ENCODE data around the gene TMPRSS4. TPM values are rescaled to one million over a fixed set of nuclear protein-coding genes. Genes with fewer than 3 reads are reported as not detected.

Gene TMPRSS4
- total and polyA plus RNA-seq, 2 of the 13 experiments (the other 11 are each of a cell fraction or from before 2014, with no cell fraction given) = 0.32 TPM; not detected in 1

GRCh38 chr11:118050208-118050891 is 26.5 kb upstream of the TMPRSS4 start:
- intact Hi-C loops (cut with micrococcal nuclease; ENCODE audit: unreplicated experiment) (no loop called here), in situ Hi-C loops (cut with HindIII; ENCODE audit: extremely low pct_ligation_motif_present, low pct_unique_long_range_greater_than_20kb) (loop anchor here (10.0 kb wide), 1 partner anchor 216 kb away; no protein-coding TSS in a partner anchor)
- FAIRE-seq (no peak), DNase-seq (ENCODE audit: low spot score) (no peak), ATAC-seq (no peak)
- H3K27ac ChIP-seq (ENCODE audit: extremely low read length, insufficient read depth, low read length) = no peak overlapping the region
- H3K27me3 ChIP-seq (ENCODE audit: control insufficient read depth in 1 of 2, insufficient read depth in 2 of 2, low read length in 2 of 2) = peaks cover 0 to 21% of the 10 kb centered on the region in 2 experiments; a peak in 2 of 5 replicates
- H3K36me3 ChIP-seq (replicated peaks in 1 of 2; ENCODE audit: control insufficient read depth in 1 of 2, insufficient read depth in 2 of 2, low read length in 2 of 2) = no peaks in the 10 kb centered on the region
- no peak overlapping the region for H3K4me3 ChIP-seq (replicated peaks in 1 of 3; ENCODE audit: insufficient read depth in 1 of 3, low read depth in 2 of 3, low read length in 3 of 3)
- no peak overlapping the region for H3K4me2 ChIP-seq (ENCODE audit: low read depth, low read length)
- no peaks in the 10 kb centered on the region for H3K79me2 ChIP-seq (ENCODE audit: insufficient read depth, low read length)
- no peaks in the 10 kb centered on the region for H4K20me1 ChIP-seq (ENCODE audit: insufficient read depth, low read length)
- POLR2A ChIA-PET = no interaction called here
- CTCF ChIA-PET (ENCODE audit: low intra/inter-chr PET ratio, low total read pairs) = no interaction called here
- no peaks in the 10 kb centered on the region for H3K4me1 ChIP-seq (ENCODE audit: insufficient read depth, low read length)
- no peaks in the 10 kb centered on the region for H3K9me3 ChIP-seq (ENCODE audit: low read length)
- H3K9ac ChIP-seq (ENCODE audit: insufficient read depth, low read depth, low read length) = no peak overlapping the region
- WGBS (ENCODE audit: low lambda C conversion rate) = 24% methylated on average over 6 of the region's 7 CpGs
- TF ChIP-seq ZNF605 (CRISPR knock-in tag; IDR thresholded peaks at IDR 0.05) (no peak), MBD4 (IDR thresholded peaks at IDR 0.05; ENCODE audit: borderline replicate concordance, low read length) (no peak), TARDBP (CRISPR knock-in tag; IDR thresholded peaks at IDR 0.05) (no peak), MBNL3 (CRISPR knock-in tag; conservative IDR thresholded peaks at IDR 0.05) (no peak), UBTF (CRISPR knock-in tag; IDR thresholded peaks at IDR 0.05) (no peak), HNRNPL (IDR thresholded peaks at IDR 0.05; ENCODE audit: low read depth, low read length) (no peak), JUNB (CRISPR knock-in tag; IDR thresholded peaks at IDR 0.05; ENCODE audit: borderline replicate concordance) (no peak), ZBTB43 (CRISPR knock-in tag; conservative IDR thresholded peaks at IDR 0.05) (no peak), FOXJ3 (CRISPR knock-in tag; IDR thresholded peaks at IDR 0.05; ENCODE audit: borderline replicate concordance) (no peak), ZNF282 (IDR thresholded peaks at IDR 0.05; ENCODE audit: partially characterized antibody) (no peak), CBX2 (IDR thresholded peaks at IDR 0.05; ENCODE audit: low read depth, low read length) (no peak), CBX2 (CRISPR knock-in tag; IDR thresholded peaks at IDR 0.05; ENCODE audit: low read depth) (no peak), ZNF180 (CRISPR knock-in tag; IDR thresholded peaks at IDR 0.05; ENCODE audit: borderline replicate concordance, low read depth) (no peak), CERS6 (CRISPR knock-in tag; IDR thresholded peaks at IDR 0.05) (no peak), MTF2 (CRISPR knock-in tag; IDR thresholded peaks at IDR 0.05; ENCODE audit: borderline replicate concordance) (no peak), ZIK1 (CRISPR knock-in tag; IDR thresholded peaks at IDR 0.05; ENCODE audit: borderline replicate concordance, low read depth) (no peak), SNAPC5 (CRISPR knock-in tag; IDR thresholded peaks at IDR 0.05; ENCODE audit: borderline replicate concordance) (no peak), SSRP1 (CRISPR knock-in tag; IDR thresholded peaks at IDR 0.05) (no peak), ZNF460 (CRISPR knock-in tag; IDR thresholded peaks at IDR 0.05; ENCODE audit: borderline replicate concordance) (no peak), ZNF224 (CRISPR knock-in tag; IDR thresholded peaks at IDR 0.05) (no peak)
- no peak overlapping the region for H2AFZ ChIP-seq (ENCODE audit: low read length)
- BruUV-seq (replicated peaks) = no TSS peak

Measured in HepG2 (cell line).